Sigmoid colon (tissue), 7 donors: ENCODE measurements around the gene AIG1. TPM values are rescaled to one million over a fixed set of nuclear protein-coding genes. Genes with fewer than 3 reads are reported as not detected.
"Not testable (repeated sequence)": the region's sequence is repeated elsewhere in the genome, so short reads cannot be mapped to it uniquely, and the experiment has no call there.

Experiments
- DNase-seq: peaks from one replicate; pipeline ENCODE4 v3.0.0-alpha.2; 2019
- H3K27ac ChIP-seq, 4 donors: fragments of 200-600 bp; sonication (generic); one replicate each; pipeline ENCODE4 v1.5.1; 2016 to 2019; ENCODE audit warnings: mild to moderate bottlenecking in 1 of 4
- H3K27me3 ChIP-seq, 3 donors: fragments of 200-600 bp; sonication (generic); one replicate each; pipeline ENCODE4 v1.5.1; 2019; ENCODE audit warnings: mild to moderate bottlenecking in 1 of 3
- H3K36me3 ChIP-seq, 4 donors: fragments of 200-600 bp; sonication (generic); one replicate each; pipeline ENCODE4 v1.5.1; 2016 to 2019
- H3K4me1 ChIP-seq, 4 donors: fragments of 200-600 bp; sonication (generic); one replicate each; pipeline ENCODE4 v1.5.1; 2017 to 2019
- H3K4me3 ChIP-seq, 4 donors: fragments of 200-600 bp; sonication (generic); one replicate each; pipeline ENCODE4 v1.5.1; 2017 to 2019; ENCODE audit warnings: mild to moderate bottlenecking in 2 of 4, moderate library complexity in 1 of 4
- H3K9me3 ChIP-seq, 4 donors: fragments of 200-600 bp in 3 of 4; sonication (generic) in 3 of 4; one replicate each; pipeline versions ENCODE4 v1.5.1 to v1.6.1; 2013 to 2019
- CTCF ChIP-seq, 4 experiments: fragments of 450-650 bp in 3 of 4; fragments of 200-600 bp in 1 of 4; IDR thresholded peaks; one replicate each; pipeline ENCODE4 v1.5.1; 2016 to 2019; ENCODE audit warnings: antibody characterized with exemption in 4 of 4, mild to moderate bottlenecking in 3 of 4, moderate library complexity in 2 of 4
- EP300 ChIP-seq, 4 donors: sonication (generic); formaldehyde crosslinking; IDR thresholded peaks; one replicate each; pipeline ENCODE4 v1.6.1; 2017; ENCODE audit warnings: antibody characterized with exemption in 4 of 4
- POLR2A ChIP-seq, 2 donors: fragments of 450-650 bp; IDR thresholded peaks; one replicate each; pipeline ENCODE4 v1.6.1; 2016; ENCODE audit warnings: antibody characterized with exemption in 2 of 2, mild to moderate bottlenecking in 2 of 2, moderate library complexity in 2 of 2
- POLR2AphosphoS5 ChIP-seq, 4 donors: sonication (generic); formaldehyde crosslinking; IDR thresholded peaks; one replicate each; pipeline ENCODE4 v1.6.1; 2017; ENCODE audit warnings: antibody characterized with exemption in 4 of 4
- WGBS, 2 donors: extraction: QIAGEN DNeasy Blood & Tissue Kit; methylation state at CpG; one replicate each; pipeline ENCODE4 v1.1.7; 2013; 5-methylcytosine and 5-hydroxymethylcytosine counted together
- intact Hi-C: fragments of 100-400 bp; cut with DNase I; formaldehyde crosslinking; loops from one replicate; pipeline ENCODE4 v1.15.1; 2023
- polyA plus RNA-seq, 3 donors: library from polyadenylated mRNA; stranded (reverse); fragments of 200-250 nt; gene quantifications; one replicate each; pipeline ENCODE4 v1.2.3, GENCODE V29; 2013
- total RNA-seq, 4 donors: library from RNA; depleted of rRNA; stranded (reverse); fragments of >200 nt; gene quantifications; one replicate each; pipeline ENCODE4 v1.1.0, GENCODE V29; 2016
- donor health status: healthy with polysubstance abuse.
- donor health status: Bipolar disorder and iron deficiency.
- donor health status: healthy.

Gene AIG1
- total and polyA plus RNA-seq, 7 donors, result 10.9 to 30.7 (median 20.6) TPM

- Histone ChIP-seq H3K4me1 (no peaks in the 10 kb centered on the region), H3K27ac (no peak overlapping the region), H3K9me3 (no peaks in the 10 kb centered on the region), H3K36me3 (peaks cover 0 to 6% (median 0%) of the 10 kb centered on the region in 4 donors), H3K27me3 (no peaks in the 10 kb centered on the region), H3K4me3 (no peak overlapping the region)
- WGBS, 2 donors, result 86 to 94% methylated on average over 4 of the region's 4 CpGs
- intact Hi-C loops, result no loop called here
- TF ChIP-seq POLR2AphosphoS5 (IDR thresholded peaks at IDR 0.05) (no peak), CTCF (IDR thresholded peaks at IDR 0.05) (no peak), EP300 (IDR thresholded peaks at IDR 0.05) (no peak), POLR2A (IDR thresholded peaks at IDR 0.05) (no peak)
- no peak for DNase-seq
Measured at GRCh38 chr6:143336446-143337152, 275.9 kb downstream of the AIG1 start.

GRCh38 chr6:143337201-143337949, 276.7 kb downstream of the AIG1 start:
- Histone ChIP-seq H3K27ac (no peak overlapping the region), H3K4me1 (no peaks in the 10 kb centered on the region), H3K36me3 (peaks cover 0 to 6% (median 0%) of the 10 kb centered on the region in 4 donors), H3K4me3 (no peak overlapping the region), H3K27me3 (no peaks in the 10 kb centered on the region), H3K9me3 (no peaks in the 10 kb centered on the region)
- WGBS, 2 donors, result 88 to 92% methylated on average over 17 of the region's 17 CpGs
- TF ChIP-seq EP300 (IDR thresholded peaks at IDR 0.05) (no peak), CTCF (IDR thresholded peaks at IDR 0.05) (peak in 1 of 4 experiments; percentile 38)
- intact Hi-C loops, result no loop called here
- no peak for DNase-seq

GRCh38 chr6:143339223-143339622, 278.5 kb downstream of the AIG1 start:
- H3K27ac ChIP-seq, result no peak overlapping the region
- no peaks in the 10 kb centered on the region for H3K27me3 ChIP-seq
- intact Hi-C loops, result no loop called here
- no peaks in the 10 kb centered on the region for H3K4me1 ChIP-seq
- no peak for TF ChIP-seq CTCF (IDR thresholded peaks at IDR 0.05)
- no peak for TF ChIP-seq EP300 (IDR thresholded peaks at IDR 0.05)
- no peak for TF ChIP-seq POLR2A (IDR thresholded peaks at IDR 0.05)
- TF ChIP-seq POLR2AphosphoS5 (IDR thresholded peaks at IDR 0.05), result no peak
- H3K36me3 ChIP-seq, result no peaks in the 10 kb centered on the region
- DNase-seq, result no peak
- no peaks in the 10 kb centered on the region for H3K9me3 ChIP-seq
- no peak overlapping the region for H3K4me3 ChIP-seq

DNA sequence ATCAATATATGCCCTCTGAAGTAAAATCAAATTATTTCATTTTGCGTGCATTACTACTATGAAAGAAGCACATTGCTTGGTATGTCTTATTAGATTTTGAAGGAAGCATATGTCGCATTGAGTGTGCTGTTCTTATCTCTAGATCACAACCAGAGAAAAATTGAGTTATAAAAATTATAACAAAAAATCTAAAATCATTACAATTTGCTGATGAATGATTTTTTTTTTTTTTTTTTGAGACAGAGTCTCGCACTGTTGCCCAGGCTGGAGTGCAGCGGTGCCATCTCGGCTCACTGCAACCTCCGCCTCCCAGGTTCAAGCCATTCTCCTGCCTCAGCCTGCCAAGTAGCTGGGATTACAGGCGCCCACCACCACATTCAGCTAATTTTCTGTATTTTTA, 284.8 kb downstream of the AIG1 start:
- H3K36me3 ChIP-seq, H3K27ac ChIP-seq, intact Hi-C loops, DNase-seq, H3K9me3 ChIP-seq, H3K4me3 ChIP-seq, H3K4me1 ChIP-seq, H3K27me3 ChIP-seq: not testable (repeated sequence)
- 96 to 97% methylated on average over 7 of the region's 7 CpGs for WGBS, 2 donors

DNA sequence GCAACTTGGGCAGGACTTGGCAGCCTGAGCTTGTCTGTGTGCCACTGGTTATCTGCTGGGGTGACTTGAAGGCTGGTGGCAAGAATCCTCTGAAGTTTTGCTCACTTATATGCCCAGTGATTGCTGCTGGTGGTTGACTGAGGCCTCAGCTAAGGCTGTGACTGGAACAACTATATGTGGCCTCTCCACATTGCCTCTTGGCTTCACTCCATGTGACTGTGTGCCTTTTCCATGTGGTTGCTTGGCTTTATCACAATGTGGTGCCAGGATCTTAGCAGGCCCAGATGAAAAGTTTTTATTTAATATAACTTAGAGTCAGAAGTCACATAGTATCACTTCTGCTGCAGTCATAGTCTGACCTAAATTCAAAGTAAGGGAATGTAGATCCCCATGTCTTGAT, 285.3 kb downstream of the AIG1 start:
- H3K27me3 ChIP-seq, result no peaks in the 10 kb centered on the region
- H3K4me1 ChIP-seq, result no peaks in the 10 kb centered on the region
- TF ChIP-seq POLR2A (IDR thresholded peaks at IDR 0.05) (no peak), EP300 (IDR thresholded peaks at IDR 0.05) (no peak), CTCF (IDR thresholded peaks at IDR 0.05) (no peak), POLR2AphosphoS5 (IDR thresholded peaks at IDR 0.05) (no peak)
- intact Hi-C loops, result no loop called here
- H3K27ac ChIP-seq, result no peak overlapping the region
- DNase-seq, result no peak
- H3K36me3 ChIP-seq, result no peaks in the 10 kb centered on the region
- H3K4me3 ChIP-seq, result no peak overlapping the region
- H3K9me3 ChIP-seq, result no peaks in the 10 kb centered on the region
